Measurements from ENCODE around the gene P2RX1.

P2RX1 gene

GRCh38 chr17:3907483-3908216 lies 8.6 kb downstream of the P2RX1 start:
- in situ Hi-C loops (cut with MboI; ENCODE audit: low sequenced_read_pairs) = no loop called here

- in situ Hi-C loops (cut with MboI; ENCODE audit: low sequenced_read_pairs) = no loop called here
Measured at GRCh38 chr17:3906881-3907280, 9.4 kb downstream of the P2RX1 start.

- in situ Hi-C loops (cut with MboI; ENCODE audit: low sequenced_read_pairs) = no loop called here
Measured at GRCh38 chr17:3905017-3905520, 11.2 kb downstream of the P2RX1 start.

- in situ Hi-C loops (cut with MboI; ENCODE audit: low sequenced_read_pairs) = no loop called here
Measured at GRCh38 chr17:3904501-3904900, 11.8 kb downstream of the P2RX1 start.

DNA sequence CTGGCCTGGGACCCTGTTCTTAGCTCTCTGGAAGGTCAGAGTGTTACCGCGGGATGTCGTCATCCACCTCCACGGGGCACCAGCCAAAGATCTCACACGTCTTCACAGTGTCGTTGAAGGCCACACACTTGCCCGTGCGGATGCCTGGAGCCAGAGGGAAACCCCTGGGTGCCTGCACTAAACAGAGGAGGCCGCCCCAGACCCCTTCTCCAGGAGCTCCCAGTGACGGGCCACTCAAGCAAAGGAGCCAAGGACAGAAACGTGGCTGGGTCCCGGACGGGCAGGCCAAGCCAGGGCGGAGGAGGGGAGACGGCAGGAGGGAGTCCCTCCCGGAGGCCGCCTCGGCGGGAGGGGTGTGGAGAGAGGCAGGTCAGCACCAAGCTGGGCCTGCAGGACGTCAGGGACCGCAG lies 12.4 kb downstream of the P2RX1 start:
- in situ Hi-C loops (cut with MboI; ENCODE audit: low sequenced_read_pairs) = no loop called here

DNA sequence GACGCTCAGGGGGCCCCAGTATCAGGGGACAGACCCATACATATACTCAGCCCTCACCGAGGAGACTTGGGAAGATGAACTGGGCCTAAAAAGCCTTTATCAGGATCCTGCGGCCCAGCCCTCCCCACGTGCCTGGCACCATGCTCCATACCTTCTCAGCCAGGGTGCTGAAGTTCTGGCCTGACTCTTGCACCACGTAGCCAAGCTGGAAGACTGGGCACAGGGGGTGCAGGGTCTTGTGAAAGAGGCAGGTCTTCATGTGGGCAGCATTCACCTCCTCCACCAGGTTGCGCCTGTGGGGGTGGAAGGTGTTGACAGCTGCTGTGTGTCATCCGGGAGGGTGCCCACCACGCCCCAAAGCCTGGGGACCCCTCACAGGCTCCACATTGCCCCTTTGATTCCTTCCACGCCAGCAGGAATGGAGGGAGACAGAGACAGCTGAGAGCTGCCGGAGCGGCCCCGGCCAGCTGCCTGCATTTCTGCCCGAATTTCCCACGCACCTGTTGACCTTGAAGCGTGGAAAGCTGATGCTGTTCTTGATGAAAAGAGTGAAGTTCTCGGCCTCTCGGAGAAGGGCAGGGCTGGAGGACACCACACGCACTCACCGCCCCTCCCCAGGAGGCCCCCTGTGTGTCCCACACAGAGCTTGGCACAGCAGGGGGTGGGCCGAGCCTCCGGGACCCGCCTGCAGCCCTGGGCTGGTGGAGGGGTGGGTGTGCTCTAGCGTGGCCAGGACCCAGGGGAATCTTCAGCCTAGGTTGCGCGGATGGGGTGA lies 13.0 kb downstream of the P2RX1 start:
- in situ Hi-C loops (cut with MboI; ENCODE audit: low sequenced_read_pairs) = no loop called here

GRCh38 chr17:3900646-3901045 lies 15.6 kb downstream of the P2RX1 start:
- in situ Hi-C loops (cut with MboI; ENCODE audit: low sequenced_read_pairs) = no loop called here

GRCh38 chr17:3897731-3898130 lies 18.5 kb downstream of the P2RX1 start:
- in situ Hi-C loops (cut with MboI; ENCODE audit: low sequenced_read_pairs) = no loop called here

- in situ Hi-C loops (cut with MboI; ENCODE audit: low sequenced_read_pairs) = no loop called here
Measured at GRCh38 chr17:3896968-3897235, 19.4 kb downstream of the P2RX1 start.

- in situ Hi-C loops (cut with MboI; ENCODE audit: low sequenced_read_pairs) = no loop called here
Measured at GRCh38 chr17:3896108-3896967, 19.9 kb downstream of the P2RX1 start.

GRCh38 chr17:3895354-3895753 lies 20.9 kb downstream of the P2RX1 start:
- in situ Hi-C loops (cut with MboI; ENCODE audit: low sequenced_read_pairs) = no loop called here

GRCh38 chr17:3894911-3895343 lies 21.3 kb downstream of the P2RX1 start:
- in situ Hi-C loops (cut with MboI; ENCODE audit: low sequenced_read_pairs) = no loop called here

- in situ Hi-C loops (cut with MboI; ENCODE audit: low sequenced_read_pairs) = no loop called here
Measured at GRCh38 chr17:3894188-3894587, 22.1 kb downstream of the P2RX1 start.

GRCh38 chr17:3893720-3894116 lies 22.5 kb downstream of the P2RX1 start:
- in situ Hi-C loops (cut with MboI; ENCODE audit: low sequenced_read_pairs) = no loop called here

DNA sequence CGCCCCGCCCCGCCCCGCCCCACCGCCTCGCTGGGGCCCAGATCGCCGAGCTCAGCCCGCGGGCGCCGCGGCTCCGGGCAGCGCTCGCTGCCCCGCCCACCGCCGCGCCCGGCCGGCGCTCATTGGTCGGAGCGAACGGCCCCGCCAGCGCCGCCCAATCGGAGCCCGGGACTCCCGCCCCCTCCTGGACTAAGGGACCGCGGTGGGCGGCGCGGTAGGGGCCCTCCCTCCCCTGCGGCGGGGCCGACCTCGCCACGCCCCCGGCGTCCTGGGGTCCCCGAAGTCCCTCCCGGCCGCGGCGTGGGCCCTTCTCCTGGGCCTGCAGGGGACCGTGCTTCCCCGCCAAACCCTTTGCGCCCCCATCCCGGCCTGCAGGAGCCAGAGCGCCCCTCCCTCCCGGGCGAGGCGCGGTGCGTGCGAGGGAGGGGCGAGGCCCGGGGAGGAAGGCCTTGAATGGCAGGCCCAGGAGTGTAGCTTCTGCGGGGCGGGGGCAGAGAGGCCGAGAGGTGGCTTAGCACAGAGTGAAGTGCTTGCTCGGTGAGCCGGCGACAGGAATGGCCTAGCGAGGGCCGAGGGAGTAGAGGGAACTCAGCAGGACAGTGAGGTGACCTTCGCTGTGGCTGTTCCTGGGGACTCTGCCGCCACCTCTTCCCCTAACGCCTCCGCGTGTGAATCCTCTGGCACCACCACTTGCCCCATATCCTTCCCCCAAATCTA lies 23.1 kb downstream of the P2RX1 start, which contains the start of gene CAMKK1:
Gene CAMKK1 (minus strand): TSS at position 51 of the 717 bp plus-strand sequence. CDS start 7,366 bp downstream, outside the sequence.
- in situ Hi-C loops (cut with MboI; ENCODE audit: low sequenced_read_pairs) = no loop called here

DNA sequence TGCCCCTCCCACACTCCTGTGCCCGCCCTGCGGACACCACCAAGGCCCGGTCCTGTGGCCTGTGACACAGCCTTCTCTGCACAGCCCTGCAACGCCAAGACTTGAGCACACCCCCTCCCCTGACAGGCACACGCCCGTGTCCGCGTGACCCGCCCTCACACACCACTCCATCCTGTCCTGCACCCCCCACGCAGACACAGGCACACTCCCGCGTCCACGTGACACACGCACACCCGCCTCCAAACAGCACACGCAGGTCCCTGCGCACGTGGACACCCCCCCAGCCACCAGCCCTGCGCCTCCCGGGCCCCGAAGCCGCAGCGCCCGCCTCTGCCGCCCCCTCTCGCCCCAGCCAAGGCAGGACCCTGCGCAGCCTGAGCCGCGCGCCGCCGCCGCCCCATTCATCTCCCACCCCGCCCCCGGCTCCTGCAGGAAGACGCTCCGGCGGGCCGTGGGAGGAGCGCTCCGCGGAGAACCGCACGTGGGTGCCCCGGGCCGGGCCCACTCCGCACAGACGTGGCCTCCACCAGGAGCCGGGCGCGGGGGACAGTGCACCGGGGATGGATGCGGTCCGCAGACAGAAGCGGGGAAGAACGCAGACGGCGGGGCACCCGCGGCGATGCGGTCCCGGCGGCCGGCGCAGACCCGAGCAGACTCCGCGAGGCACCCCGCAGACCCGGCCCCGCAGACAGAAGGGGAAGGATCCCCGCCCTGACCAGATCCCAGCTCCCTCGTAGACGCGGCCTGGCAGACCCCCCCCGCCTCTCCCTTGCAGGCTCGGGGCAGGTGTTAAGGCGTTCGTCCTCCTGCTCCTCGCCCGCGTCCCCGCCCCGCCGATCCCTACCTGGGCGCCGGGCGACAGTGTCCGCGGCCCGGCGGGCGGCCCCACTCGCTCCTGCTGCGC lies 23.9 kb downstream of the P2RX1 start:
- in situ Hi-C loops (cut with MboI; ENCODE audit: low sequenced_read_pairs) = no loop called here

GRCh38 chr17:3891626-3892094 lies 24.6 kb downstream of the P2RX1 start:
- in situ Hi-C loops (cut with MboI; ENCODE audit: low sequenced_read_pairs) = no loop called here

DNA sequence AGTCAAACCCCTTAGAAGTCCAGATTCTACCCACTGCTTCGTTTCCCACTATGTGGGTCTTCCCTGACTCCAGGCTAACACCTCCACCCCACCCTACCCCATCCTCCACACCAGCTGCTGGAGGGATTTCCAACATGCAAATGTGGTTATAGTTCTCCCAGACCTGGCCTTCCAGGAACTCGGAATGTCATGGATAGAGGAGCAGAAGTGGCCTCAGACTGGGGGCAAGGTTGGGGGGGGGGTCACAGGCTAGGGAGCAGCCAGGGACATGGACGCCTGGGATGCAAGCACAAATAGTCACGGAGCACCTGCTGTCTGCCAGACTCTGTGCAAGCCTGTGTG lies 25.4 kb downstream of the P2RX1 start:
- in situ Hi-C loops (cut with MboI; ENCODE audit: low sequenced_read_pairs) = no loop called here

GRCh38 chr17:3890082-3890877 lies 26.0 kb downstream of the P2RX1 start:
- in situ Hi-C loops (cut with MboI; ENCODE audit: low sequenced_read_pairs) = no loop called here
